ENCODE data around the gene USP36. TPM values are rescaled to one million over a fixed set of nuclear protein-coding genes. Genes with fewer than 3 reads are reported as not detected.

The USP36 gene
- total RNA-seq, 1 donor from 2014 or later = 107 TPM

DNA sequence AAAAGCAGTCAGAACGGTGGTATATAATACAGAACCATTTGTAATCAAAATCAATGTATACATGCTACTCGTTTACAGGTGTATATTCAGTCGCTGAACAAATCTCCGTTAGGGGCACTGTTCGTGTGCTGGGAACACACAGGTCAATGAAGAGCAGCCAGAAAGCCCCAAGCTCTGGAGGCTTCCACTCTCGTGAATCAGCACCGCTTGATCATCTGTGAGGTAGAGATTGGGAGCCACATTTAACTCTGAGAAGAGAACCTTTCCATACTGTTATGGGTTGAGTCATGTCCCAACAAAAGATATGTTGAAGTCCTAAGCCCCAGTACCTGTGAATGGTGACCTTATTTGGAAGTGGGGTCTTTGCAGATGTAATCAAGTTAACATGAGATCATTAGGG, 53.2 kb downstream of the USP36 start:
- TF ChIP-seq, protein P1, sequence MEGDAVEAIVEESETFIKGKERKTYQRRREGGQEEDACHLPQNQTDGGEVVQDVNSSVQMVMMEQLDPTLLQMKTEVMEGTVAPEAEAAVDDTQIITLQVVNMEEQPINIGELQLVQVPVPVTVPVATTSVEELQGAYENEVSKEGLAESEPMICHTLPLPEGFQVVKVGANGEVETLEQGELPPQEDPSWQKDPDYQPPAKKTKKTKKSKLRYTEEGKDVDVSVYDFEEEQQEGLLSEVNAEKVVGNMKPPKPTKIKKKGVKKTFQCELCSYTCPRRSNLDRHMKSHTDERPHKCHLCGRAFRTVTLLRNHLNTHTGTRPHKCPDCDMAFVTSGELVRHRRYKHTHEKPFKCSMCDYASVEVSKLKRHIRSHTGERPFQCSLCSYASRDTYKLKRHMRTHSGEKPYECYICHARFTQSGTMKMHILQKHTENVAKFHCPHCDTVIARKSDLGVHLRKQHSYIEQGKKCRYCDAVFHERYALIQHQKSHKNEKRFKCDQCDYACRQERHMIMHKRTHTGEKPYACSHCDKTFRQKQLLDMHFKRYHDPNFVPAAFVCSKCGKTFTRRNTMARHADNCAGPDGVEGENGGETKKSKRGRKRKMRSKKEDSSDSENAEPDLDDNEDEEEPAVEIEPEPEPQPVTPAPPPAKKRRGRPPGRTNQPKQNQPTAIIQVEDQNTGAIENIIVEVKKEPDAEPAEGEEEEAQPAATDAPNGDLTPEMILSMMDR (IDR thresholded peaks at IDR 0.05) = no peak
- H3K9me3 Mint-ChIP-seq = no peaks in the 10 kb centered on the region
- H3K4me1 Mint-ChIP-seq = peaks cover 17% of the 10 kb centered on the region
- H3K27ac Mint-ChIP-seq = no peak overlapping the region
- H3K4me3 Mint-ChIP-seq = no peak overlapping the region
- intact Hi-C loops (cut with micrococcal nuclease) = no loop called here
- H3K36me3 Mint-ChIP-seq (ENCODE audit: low read depth) = peaks cover 15% of the 10 kb centered on the region
- POLR2A ChIA-PET = no interaction called here
- ATAC-seq (ENCODE audit: low read depth) = no peak
- H3K27me3 Mint-ChIP-seq = no peaks in the 10 kb centered on the region
- no peak for DNase-seq
- CTCF ChIA-PET = interaction anchor here (0.7 kb wide), 1 partner anchor 11 kb away, joined by 3 read pairs; no protein-coding TSS in a partner anchor

DNA sequence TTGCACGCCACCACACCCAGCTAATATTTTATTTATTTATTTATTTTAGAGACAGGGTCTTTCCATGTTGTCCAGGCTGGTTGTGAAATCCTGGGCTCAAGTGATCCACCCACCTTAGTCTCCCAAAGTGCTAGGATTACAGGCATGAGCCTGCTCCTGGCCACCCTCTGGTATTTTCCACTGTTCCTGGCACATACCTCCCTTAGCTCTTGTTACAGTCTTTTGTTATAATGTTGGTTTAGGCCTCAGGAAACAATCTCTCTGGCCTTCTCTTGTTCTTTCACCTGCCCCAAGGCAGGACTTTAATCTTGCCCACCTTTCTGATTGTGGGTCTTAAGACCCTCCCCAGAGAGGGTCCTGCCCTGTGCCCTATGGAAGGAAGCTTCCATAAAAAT, 55.0 kb downstream of the USP36 start:
- DNase-seq (no peak), ATAC-seq (ENCODE audit: low read depth) (no peak)
- H3K27ac Mint-ChIP-seq = no peak overlapping the region
- CTCF ChIA-PET = no interaction called here
- intact Hi-C loops (cut with micrococcal nuclease) = no loop called here
- H3K9me3 Mint-ChIP-seq = no peaks in the 10 kb centered on the region
- TF ChIP-seq, protein P1 (IDR thresholded peaks at IDR 0.05) = no peak
- H3K36me3 Mint-ChIP-seq (ENCODE audit: low read depth) = peaks cover 10% of the 10 kb centered on the region
- no peaks in the 10 kb centered on the region for H3K27me3 Mint-ChIP-seq
- H3K4me1 Mint-ChIP-seq = peaks cover 20% of the 10 kb centered on the region
- POLR2A ChIA-PET = interaction anchor here (0.6 to 1.6 kb wide), 4 partner anchors 11 to 76 kb away, joined by 3 to 5 read pairs (median 3); no protein-coding TSS in a partner anchor
- no peak overlapping the region for H3K4me3 Mint-ChIP-seq

DNA sequence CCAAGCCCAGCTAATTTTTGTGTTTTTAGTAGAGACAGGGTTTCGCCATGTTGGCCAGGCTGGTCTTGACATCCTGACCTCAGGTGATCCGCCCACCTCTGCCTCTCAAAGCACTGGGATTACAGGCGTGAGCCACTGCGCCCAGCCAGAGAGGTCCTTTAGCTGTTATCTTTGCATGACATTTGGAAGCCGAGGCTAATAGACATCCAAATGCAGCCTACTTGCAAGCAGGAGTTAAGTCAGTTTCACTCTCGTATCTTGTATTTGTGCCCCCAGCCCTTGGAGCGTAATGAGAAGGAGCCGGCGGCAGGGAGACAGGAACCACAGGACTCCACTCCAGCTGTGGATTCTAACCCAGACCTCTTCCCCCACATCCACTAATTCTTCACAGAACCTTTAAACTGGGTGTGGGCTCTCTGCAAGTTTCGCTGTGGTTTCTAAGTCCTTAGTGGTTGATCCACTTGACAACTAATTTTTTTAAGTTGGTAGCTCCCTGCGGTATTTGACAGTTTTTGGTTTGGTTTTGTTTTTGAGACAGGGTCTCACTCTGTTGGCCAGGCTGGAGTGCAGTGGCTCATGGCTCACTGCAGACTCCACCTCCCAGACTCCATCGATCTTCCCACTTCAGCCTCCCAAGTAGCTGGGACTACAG, 55.5 kb downstream of the USP36 start:
- H3K27ac Mint-ChIP-seq = no peak overlapping the region
- TF ChIP-seq, protein P1 (IDR thresholded peaks at IDR 0.05) = no peak
- intact Hi-C loops (cut with micrococcal nuclease) = no loop called here

DNA sequence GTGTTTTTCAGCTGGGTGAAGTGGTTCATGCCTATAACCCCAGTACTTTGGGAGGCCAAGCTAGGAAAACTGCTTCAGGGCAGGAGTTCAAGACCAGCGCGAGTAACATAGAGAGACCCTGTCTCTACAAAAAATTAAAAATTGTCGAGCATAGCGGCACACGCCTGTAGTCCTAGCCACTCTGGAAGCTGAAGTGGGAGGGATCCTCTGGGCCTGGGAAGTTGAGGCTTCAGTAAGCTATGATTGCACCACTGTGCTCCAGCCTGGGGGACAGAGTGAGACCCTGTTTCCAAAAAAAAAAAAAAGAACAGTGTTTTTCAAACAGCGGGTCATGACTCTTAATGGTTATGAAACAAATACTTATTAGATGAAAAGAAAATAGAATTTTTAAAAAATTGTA, 56.3 kb downstream of the USP36 start:
- ChIA-PET POLR2A (interaction anchor here (0.6 to 1.6 kb wide), 5 partner anchors 13 to 385 kb away, joined by 3 to 6 read pairs (median 3); no protein-coding TSS in a partner anchor), CTCF (interaction anchor here (0.7 kb wide), 1 partner anchor 52 kb away, joined by 3 read pairs; no protein-coding TSS in a partner anchor)
- intact Hi-C loops (cut with micrococcal nuclease) = loop anchor here (5.0 kb wide), 1 partner anchor 108 kb away; no protein-coding TSS in a partner anchor
- H3K4me1 Mint-ChIP-seq = peaks cover 27% of the 10 kb centered on the region
- DNase-seq (no peak), ATAC-seq (ENCODE audit: low read depth) (no peak)
- no peak overlapping the region for H3K4me3 Mint-ChIP-seq
- no peaks in the 10 kb centered on the region for H3K27me3 Mint-ChIP-seq
- peak overlapping the region; percentile 15 for H3K27ac Mint-ChIP-seq
- TF ChIP-seq, protein P1 (IDR thresholded peaks at IDR 0.05) = no peak
- no peaks in the 10 kb centered on the region for H3K9me3 Mint-ChIP-seq
- peaks cover 16% of the 10 kb centered on the region for H3K36me3 Mint-ChIP-seq (ENCODE audit: low read depth)

More for the DNA sequence above, 55.5 kb downstream of the USP36 start:
- Mint-ChIP-seq H3K9me3 (no peaks in the 10 kb centered on the region), H3K36me3 (ENCODE audit: low read depth) (peaks cover 12% of the 10 kb centered on the region), H3K4me3 (no peak overlapping the region), H3K27me3 (no peaks in the 10 kb centered on the region), H3K4me1 (peaks cover 24% of the 10 kb centered on the region)
- ChIA-PET POLR2A (interaction anchor here (0.7 to 1.6 kb wide), 3 partner anchors 12 to 386 kb away, joined by 3 to 6 read pairs (median 3); no protein-coding TSS in a partner anchor), CTCF (no interaction called here)
- ATAC-seq (ENCODE audit: low read depth) (no peak), DNase-seq (no peak)

DNA sequence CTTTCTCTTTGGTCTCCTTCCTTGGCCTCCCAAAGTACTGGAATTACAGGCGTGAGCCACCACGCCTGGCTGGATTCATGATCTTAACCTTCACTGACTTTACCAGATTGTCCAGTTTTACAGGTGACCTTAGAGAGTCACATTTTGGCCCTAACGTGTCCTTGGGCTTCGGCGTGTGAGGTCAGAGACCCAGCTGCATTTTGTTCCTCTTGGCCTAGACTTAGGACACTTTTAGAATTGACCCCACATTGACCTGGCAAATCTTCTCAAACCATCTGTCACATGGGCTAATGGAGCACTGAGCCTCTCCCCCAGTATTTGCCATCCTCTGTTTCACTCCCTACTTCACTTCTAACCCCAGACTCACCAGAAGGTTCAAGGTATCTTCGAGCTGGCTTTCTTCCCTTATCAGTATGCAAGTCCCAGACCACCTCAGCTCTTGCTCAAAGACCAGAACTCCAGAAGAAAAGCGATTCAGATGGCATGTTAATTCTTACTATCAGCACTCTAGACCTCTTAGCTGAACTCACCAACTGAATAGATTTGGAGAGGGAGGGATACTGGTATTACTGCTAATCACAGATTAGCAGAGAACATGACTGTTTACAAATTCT, 56.8 kb downstream of the USP36 start:
- POLR2A ChIA-PET = interaction anchor here (0.6 to 5.1 kb wide), 2 partner anchors 48 to 372 kb away, joined by 3 to 65 read pairs; no protein-coding TSS in a partner anchor
- no peak for ATAC-seq (ENCODE audit: low read depth)
- intact Hi-C loops (cut with micrococcal nuclease) = loop anchor here (2.0 to 5.0 kb wide), 2 partner anchors 57 to 108 kb away; partner anchors contain the start of gene USP36
- Mint-ChIP-seq H3K4me3 (peak overlapping the region; percentile 55), H3K27ac (peak overlapping the region; percentile 15), H3K4me1 (peaks cover 30% of the 10 kb centered on the region), H3K36me3 (ENCODE audit: low read depth) (peaks cover 18% of the 10 kb centered on the region), H3K9me3 (no peaks in the 10 kb centered on the region), H3K27me3 (no peaks in the 10 kb centered on the region)
- TF ChIP-seq, protein P1 (IDR thresholded peaks at IDR 0.05) = no peak
- DNase-seq = no peak
- CTCF ChIA-PET = interaction anchor here (0.7 kb wide), 1 partner anchor 51 kb away, joined by 3 read pairs; no protein-coding TSS in a partner anchor
